ENCODE data around the gene MINPP1. TPM values are rescaled to one million over a fixed set of nuclear protein-coding genes. Genes with fewer than 3 reads are reported as not detected.

Gene MINPP1
- total RNA-seq, 1 donor from 2014 or later: 12.5 TPM

DNA sequence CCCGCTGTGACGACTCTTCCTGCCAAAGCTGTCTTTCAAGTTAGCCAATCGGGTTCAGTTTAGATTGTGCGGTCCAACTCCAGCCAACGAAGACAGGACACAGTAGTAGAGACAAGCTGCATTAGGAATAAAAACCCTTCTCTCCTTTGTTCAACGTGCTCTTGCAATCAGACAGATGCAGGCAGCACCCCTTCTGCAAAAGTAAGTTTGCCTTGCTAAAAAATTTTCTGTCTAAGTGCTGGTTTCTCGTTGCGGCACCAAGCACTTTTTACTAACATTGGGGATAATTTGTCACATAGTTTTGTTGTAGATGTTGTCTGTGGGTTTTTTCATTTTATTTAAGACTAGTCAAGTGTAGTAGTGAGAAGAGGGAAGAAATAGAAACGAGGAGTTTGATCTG lies 58.1 kb downstream of the MINPP1 start:
- TF ChIP-seq POLR2AphosphoS5 (IDR thresholded peaks at IDR 0.05; ENCODE audit: insufficient read depth in 1 of 2, low read depth in 1 of 2): no peak
- TF ChIP-seq POLR2A (IDR thresholded peaks at IDR 0.05): no peak
- TF ChIP-seq, protein P1, sequence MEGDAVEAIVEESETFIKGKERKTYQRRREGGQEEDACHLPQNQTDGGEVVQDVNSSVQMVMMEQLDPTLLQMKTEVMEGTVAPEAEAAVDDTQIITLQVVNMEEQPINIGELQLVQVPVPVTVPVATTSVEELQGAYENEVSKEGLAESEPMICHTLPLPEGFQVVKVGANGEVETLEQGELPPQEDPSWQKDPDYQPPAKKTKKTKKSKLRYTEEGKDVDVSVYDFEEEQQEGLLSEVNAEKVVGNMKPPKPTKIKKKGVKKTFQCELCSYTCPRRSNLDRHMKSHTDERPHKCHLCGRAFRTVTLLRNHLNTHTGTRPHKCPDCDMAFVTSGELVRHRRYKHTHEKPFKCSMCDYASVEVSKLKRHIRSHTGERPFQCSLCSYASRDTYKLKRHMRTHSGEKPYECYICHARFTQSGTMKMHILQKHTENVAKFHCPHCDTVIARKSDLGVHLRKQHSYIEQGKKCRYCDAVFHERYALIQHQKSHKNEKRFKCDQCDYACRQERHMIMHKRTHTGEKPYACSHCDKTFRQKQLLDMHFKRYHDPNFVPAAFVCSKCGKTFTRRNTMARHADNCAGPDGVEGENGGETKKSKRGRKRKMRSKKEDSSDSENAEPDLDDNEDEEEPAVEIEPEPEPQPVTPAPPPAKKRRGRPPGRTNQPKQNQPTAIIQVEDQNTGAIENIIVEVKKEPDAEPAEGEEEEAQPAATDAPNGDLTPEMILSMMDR (IDR thresholded peaks at IDR 0.05): no peak
- Histone ChIP-seq H3K4me1 (no peaks in the 10 kb centered on the region), H3K4me3 (no peak overlapping the region), H3K27me3 (no peaks in the 10 kb centered on the region), H3K27ac (no peak overlapping the region), H3K9me3 (no peaks in the 10 kb centered on the region), H3K36me3 (no peaks in the 10 kb centered on the region)
- no peak for DNase-seq (ENCODE audit: extremely low spot score in 2 of 2)
- intact Hi-C loops (cut with DNase I): no loop called here

DNA sequence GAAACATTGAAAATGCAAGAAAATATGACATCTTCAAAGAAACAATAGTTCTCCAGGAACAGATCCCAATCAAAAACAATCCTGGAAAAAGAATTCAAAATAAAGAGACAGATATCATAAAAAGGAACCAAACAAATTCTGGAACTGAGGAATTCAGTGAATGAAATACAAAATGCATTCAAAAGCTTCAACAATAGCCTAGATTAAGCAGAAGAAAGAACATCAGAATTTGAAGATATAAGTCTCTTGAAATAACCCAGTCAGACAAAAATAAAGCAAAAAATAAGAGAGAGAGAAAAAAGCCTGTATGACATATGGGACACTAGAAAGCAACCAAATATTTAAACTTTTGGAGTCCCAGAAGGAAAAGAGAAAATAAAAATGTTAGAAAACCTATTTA lies 60.3 kb downstream of the MINPP1 start:
- Histone ChIP-seq H3K4me1 (no peaks in the 10 kb centered on the region), H3K27ac (no peak overlapping the region), H3K4me3 (no peak overlapping the region), H3K27me3 (no peaks in the 10 kb centered on the region), H3K36me3 (no peaks in the 10 kb centered on the region), H3K9me3 (no peaks in the 10 kb centered on the region)
- intact Hi-C loops (cut with DNase I): no loop called here
- DNase-seq (ENCODE audit: extremely low spot score in 2 of 2): no peak
- TF ChIP-seq, protein P1 (IDR thresholded peaks at IDR 0.05): no peak
- no peak for TF ChIP-seq POLR2AphosphoS5 (IDR thresholded peaks at IDR 0.05; ENCODE audit: insufficient read depth in 1 of 2, low read depth in 1 of 2)
- TF ChIP-seq POLR2A (IDR thresholded peaks at IDR 0.05): no peak

DNA sequence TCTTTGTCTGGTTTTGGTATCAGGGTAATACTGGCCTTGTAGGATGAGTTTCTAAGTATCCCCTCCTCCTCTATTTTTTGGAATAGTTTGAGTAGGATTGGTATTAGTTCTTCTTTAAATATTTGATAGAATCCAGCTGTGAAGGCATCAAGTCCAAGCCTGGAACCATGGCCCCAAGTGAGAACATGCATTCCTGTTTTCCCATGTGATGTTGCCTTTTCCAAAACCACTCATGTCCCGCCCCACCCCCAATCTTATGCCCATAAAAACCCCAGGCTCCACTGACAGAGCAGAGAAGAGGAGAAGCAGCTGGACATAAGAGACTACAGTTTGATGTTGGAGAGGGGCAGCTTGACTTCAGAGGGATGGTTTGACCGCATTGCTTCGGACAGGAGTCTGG lies 71.2 kb downstream of the MINPP1 start:
- Histone ChIP-seq H3K9me3 (no peaks in the 10 kb centered on the region), H3K27me3 (no peaks in the 10 kb centered on the region), H3K4me3 (no peak overlapping the region), H3K4me1 (no peaks in the 10 kb centered on the region), H3K36me3 (no peaks in the 10 kb centered on the region), H3K27ac (no peak overlapping the region)
- DNase-seq (ENCODE audit: extremely low spot score in 2 of 2): no peak
- TF ChIP-seq POLR2A (IDR thresholded peaks at IDR 0.05) (no peak), POLR2AphosphoS5 (IDR thresholded peaks at IDR 0.05; ENCODE audit: insufficient read depth in 1 of 2, low read depth in 1 of 2) (no peak)
- TF ChIP-seq, protein P1 (IDR thresholded peaks at IDR 0.05): no peak
- intact Hi-C loops (cut with DNase I): no loop called here

DNA sequence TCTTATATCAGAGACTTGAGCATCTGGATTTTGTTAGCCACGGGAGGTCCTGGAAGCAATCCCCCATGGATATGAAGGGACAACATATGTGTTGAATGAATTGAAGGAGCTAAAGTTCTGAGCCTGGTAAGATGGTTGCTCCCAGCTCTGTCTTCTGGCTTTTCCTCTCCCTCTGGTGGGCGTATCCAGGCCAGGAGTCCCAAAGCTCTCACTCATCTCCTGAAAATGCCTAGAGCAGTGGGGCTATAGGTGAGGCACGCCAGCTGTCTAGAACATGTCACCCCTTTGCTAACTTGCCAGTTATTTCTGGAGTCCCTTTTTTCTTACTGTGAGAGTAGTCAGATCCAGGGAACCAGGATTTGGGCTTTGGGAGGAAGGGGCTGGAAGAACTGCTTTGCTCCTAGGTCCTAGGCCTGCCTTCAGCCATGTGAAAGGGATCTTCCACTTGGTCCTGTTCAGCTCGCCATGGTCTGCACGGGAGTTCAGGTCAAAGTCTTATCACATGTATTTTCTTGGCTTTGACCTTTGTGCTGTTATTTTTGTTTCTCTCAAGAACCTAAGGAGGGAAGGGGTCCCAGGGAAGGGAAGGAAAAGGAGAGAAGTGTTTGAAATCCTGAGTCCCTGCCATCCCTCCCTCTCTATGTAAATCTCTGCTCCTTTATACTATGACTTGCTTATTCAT lies 73.6 kb downstream of the MINPP1 start:
- Histone ChIP-seq H3K4me3 (no peak overlapping the region), H3K27ac (no peak overlapping the region), H3K4me1 (no peaks in the 10 kb centered on the region), H3K36me3 (no peaks in the 10 kb centered on the region), H3K9me3 (no peaks in the 10 kb centered on the region), H3K27me3 (no peaks in the 10 kb centered on the region)
- no peak for TF ChIP-seq POLR2AphosphoS5 (IDR thresholded peaks at IDR 0.05; ENCODE audit: insufficient read depth in 1 of 2, low read depth in 1 of 2)
- TF ChIP-seq, protein P1 (IDR thresholded peaks at IDR 0.05): no peak
- no peak for TF ChIP-seq POLR2A (IDR thresholded peaks at IDR 0.05)
- no peak for DNase-seq (ENCODE audit: extremely low spot score in 2 of 2)
- intact Hi-C loops (cut with DNase I): no loop called here

DNA sequence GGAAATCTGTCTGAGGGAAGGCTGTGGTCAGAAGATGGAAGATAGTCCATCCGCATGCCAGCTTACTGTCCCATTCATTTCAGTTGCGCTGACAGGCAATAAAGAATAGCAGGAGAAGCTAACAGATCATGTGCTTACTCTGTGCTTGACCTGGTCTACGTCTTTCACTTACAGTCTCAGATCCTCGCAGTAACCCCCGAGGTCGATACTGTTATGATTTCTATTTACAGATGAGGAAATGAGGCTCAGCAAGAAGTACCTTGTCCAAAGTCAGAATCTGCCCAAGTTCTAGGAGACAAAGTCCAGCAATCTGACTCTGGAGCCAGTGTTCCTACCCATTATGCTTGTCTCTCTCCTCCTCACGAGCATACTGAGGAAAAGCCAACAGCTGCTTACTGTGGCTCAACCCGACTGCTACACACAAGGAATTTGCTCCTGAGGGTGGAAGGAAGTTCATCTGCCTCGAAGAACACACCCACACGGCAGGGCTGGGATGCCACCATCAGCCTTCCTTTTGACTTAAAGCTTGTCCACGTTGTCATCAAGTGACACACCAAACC lies 74.2 kb downstream of the MINPP1 start:
- Histone ChIP-seq H3K4me1 (no peaks in the 10 kb centered on the region), H3K27me3 (no peaks in the 10 kb centered on the region), H3K4me3 (no peak overlapping the region), H3K9me3 (no peaks in the 10 kb centered on the region), H3K27ac (no peak overlapping the region), H3K36me3 (no peaks in the 10 kb centered on the region)
- intact Hi-C loops (cut with DNase I): no loop called here
- TF ChIP-seq, protein P1 (IDR thresholded peaks at IDR 0.05): no peak
- TF ChIP-seq POLR2AphosphoS5 (IDR thresholded peaks at IDR 0.05; ENCODE audit: insufficient read depth in 1 of 2, low read depth in 1 of 2) (no peak), POLR2A (IDR thresholded peaks at IDR 0.05) (no peak)
- no peak for DNase-seq (ENCODE audit: extremely low spot score in 2 of 2)

Measured in vagina (tissue), 2 donors.